T follicular helper cell (primary cell): Measurements from ENCODE around the gene SLC5A12.

ENCODE experiments used
- DNase-seq: peaks from one replicate; pipeline ENCODE4 v3.0.0-alpha.2; 2020; ENCODE audit warnings: low read depth

Gene SLC5A12

GRCh38 chr11:26719289-26719973 lies 2.4 kb downstream of the SLC5A12 start:
- no peak for DNase-seq

GRCh38 chr11:26717771-26718170 lies 4.1 kb downstream of the SLC5A12 start:
- DNase-seq, result no peak

GRCh38 chr11:26715133-26715532 lies 6.7 kb downstream of the SLC5A12 start:
- DNase-seq, result no peak

GRCh38 chr11:26712497-26712896 lies 9.4 kb downstream of the SLC5A12 start:
- no peak for DNase-seq

- DNase-seq, result no peak
These were observed 11.4 kb downstream of the SLC5A12 start for GRCh38 chr11:26710489-26710888.

GRCh38 chr11:26708736-26709456 lies 13.0 kb downstream of the SLC5A12 start:
- DNase-seq, result no peak

- no peak for DNase-seq
These were observed 15.7 kb downstream of the SLC5A12 start for GRCh38 chr11:26706181-26706580.

- DNase-seq, result no peak
These were observed 17.6 kb downstream of the SLC5A12 start for GRCh38 chr11:26704249-26704648.

- DNase-seq, result no peak
These were observed 18.3 kb downstream of the SLC5A12 start for GRCh38 chr11:26703411-26704191.

- DNase-seq, result no peak
These were observed 19.5 kb downstream of the SLC5A12 start for GRCh38 chr11:26702406-26702805.

GRCh38 chr11:26700574-26701235 lies 21.2 kb downstream of the SLC5A12 start:
- DNase-seq, result no peak

GRCh38 chr11:26698224-26698623 lies 23.6 kb downstream of the SLC5A12 start:
- no peak for DNase-seq

GRCh38 chr11:26696330-26696729 lies 25.5 kb downstream of the SLC5A12 start:
- no peak for DNase-seq

- DNase-seq, result no peak
These were observed 33.2 kb downstream of the SLC5A12 start for GRCh38 chr11:26688701-26689100.

- no peak for DNase-seq
These were observed 34.5 kb downstream of the SLC5A12 start for GRCh38 chr11:26687351-26687750.

- DNase-seq, result no peak
These were observed 44.3 kb downstream of the SLC5A12 start for GRCh38 chr11:26677566-26677965.

GRCh38 chr11:26676641-26677040 lies 45.2 kb downstream of the SLC5A12 start:
- DNase-seq, result no peak

GRCh38 chr11:26675233-26675928 lies 46.5 kb downstream of the SLC5A12 start:
- DNase-seq, result no peak

GRCh38 chr11:26665946-26666345 lies 55.9 kb downstream of the SLC5A12 start:
- no peak for DNase-seq

GRCh38 chr11:26665036-26665435 lies 56.8 kb downstream of the SLC5A12 start:
- no peak for DNase-seq

GRCh38 chr11:26662916-26663315 lies 58.9 kb downstream of the SLC5A12 start:
- DNase-seq, result no peak

GRCh38 chr11:26655287-26655686 lies 66.6 kb downstream of the SLC5A12 start:
- DNase-seq, result no peak
